Trophoblast cell (in vitro differentiated cells and primary cell): Measurements from ENCODE around the gene OGFOD1.

Experiments used
- DNase-seq, 2 donors: peaks; one replicate each; pipeline ENCODE4 v3.0.0-alpha.2; 2016
- H2AFZ ChIP-seq: 2 replicates; pipeline ENCODE4 v1.6.1; 2013; ENCODE audit warnings: low read length, moderate library complexity, mild to moderate bottlenecking; ENCODE audit not compliant: insufficient read depth, poor library complexity
- H2AK5ac ChIP-seq: 2 replicates; pipeline ENCODE4 v1.6.1; 2013; ENCODE audit warnings: mild to moderate bottlenecking, low read length
- H2BK120ac ChIP-seq: 2 replicates; pipeline ENCODE4 v1.6.1; 2013; ENCODE audit warnings: low read length, mild to moderate bottlenecking, moderate library complexity; ENCODE audit not compliant: insufficient read depth, poor library complexity
- H2BK12ac ChIP-seq: 2 replicates; pipeline ENCODE4 v1.6.1; 2013; ENCODE audit warnings: mild to moderate bottlenecking, low read length, moderate library complexity
- H2BK5ac ChIP-seq: 2 replicates; pipeline ENCODE4 v1.6.1; 2013; ENCODE audit warnings: low read length, low read depth, moderate library complexity, mild to moderate bottlenecking; ENCODE audit not compliant: poor library complexity
- H3K14ac ChIP-seq: 2 replicates; pipeline ENCODE4 v1.6.1; 2013; ENCODE audit warnings: mild to moderate bottlenecking, low read length
- H3K18ac ChIP-seq: 2 replicates; pipeline ENCODE4 v1.6.1; 2013; ENCODE audit warnings: mild to moderate bottlenecking, low read length
- H3K23ac ChIP-seq: 2 replicates; pipeline ENCODE4 v1.6.1; 2013; ENCODE audit warnings: low read length
- H3K27ac ChIP-seq: 2 replicates; pipeline ENCODE4 v1.5.1; 2013; ENCODE audit warnings: low read depth, mild to moderate bottlenecking, inconsistent platforms, low read length, moderate library complexity
- H3K27me3 ChIP-seq: 2 replicates; pipeline ENCODE4 v1.6.1; 2013; ENCODE audit warnings: inconsistent platforms, mild to moderate bottlenecking, low read length, moderate library complexity; ENCODE audit not compliant: insufficient read depth
- H3K36me3 ChIP-seq, 2 experiments: 1 replicate in 1 of 2; 2 replicates in 1 of 2; pipeline ENCODE4 v1.6.1; 2013; ENCODE audit warnings: low read length in 2 of 2, mild to moderate bottlenecking in 2 of 2, moderate library complexity in 1 of 2; ENCODE audit not compliant: insufficient read depth in 2 of 2, control insufficient read depth in 1 of 2
- H3K4ac ChIP-seq: 2 replicates; pipeline ENCODE4 v1.6.1; 2013; ENCODE audit warnings: low read depth, mild to moderate bottlenecking, low read length, moderate library complexity
- H3K4me1 ChIP-seq, 2 experiments: 1 replicate in 1 of 2; 2 replicates in 1 of 2; pipeline ENCODE4 v1.6.1; 2013; ENCODE audit warnings: low read length in 2 of 2, mild to moderate bottlenecking in 2 of 2, moderate library complexity in 1 of 2; ENCODE audit not compliant: insufficient read depth in 2 of 2, control insufficient read depth in 1 of 2
- H3K4me2 ChIP-seq: 2 replicates; pipeline ENCODE4 v1.6.1; 2013; ENCODE audit warnings: inconsistent platforms, mild to moderate bottlenecking, low read length, moderate library complexity
- H3K4me3 ChIP-seq: 2 replicates; pipeline ENCODE4 v1.5.1; 2013; ENCODE audit warnings: mild to moderate bottlenecking, low read depth, low read length, inconsistent platforms
- H3K79me1 ChIP-seq: one replicate; pipeline ENCODE4 v1.6.1; 2013; ENCODE audit warnings: low read length
- H3K79me2 ChIP-seq: 2 replicates; pipeline ENCODE4 v1.6.1; 2013; ENCODE audit warnings: low read length, mild to moderate bottlenecking; ENCODE audit not compliant: control insufficient read depth, insufficient read depth, poor library complexity
- H3K9ac ChIP-seq: 2 replicates; pipeline ENCODE4 v1.6.1; 2013; ENCODE audit warnings: mild to moderate bottlenecking, low read length
- H3K9me3 ChIP-seq: 2 replicates; pipeline ENCODE4 v1.6.1; 2013; ENCODE audit warnings: low read depth, mild to moderate bottlenecking, control low read depth, inconsistent platforms, low read length; ENCODE audit not compliant: insufficient read depth
- H4K12ac ChIP-seq: 2 replicates; pipeline ENCODE4 v1.6.1; 2013; ENCODE audit warnings: low read depth, mild to moderate bottlenecking, low read length, moderate library complexity
- H4K8ac ChIP-seq: 2 replicates; pipeline ENCODE4 v1.6.1; 2013; ENCODE audit warnings: low read depth, mild to moderate bottlenecking, low read length, moderate library complexity
- H4K91ac ChIP-seq: one replicate; pipeline ENCODE4 v1.6.1; 2013; ENCODE audit warnings: low read depth, mild to moderate bottlenecking, low read length, moderate library complexity
- WGBS: extraction: QIAGEN DNeasy Blood & Tissue Kit; methylation state at CpG from one replicate; pipeline ENCODE4 v1.1.7; 2013; ENCODE audit warnings: missing lambda C conversion rate; ENCODE audit not compliant: insufficient read length, insufficient coverage; ENCODE audit errors: extremely low coverage; 5-methylcytosine and 5-hydroxymethylcytosine counted together

Gene OGFOD1

GRCh38 chr16:56428091-56428490 lies 23.3 kb upstream of the OGFOD1 start:
- Histone ChIP-seq H3K18ac (no peak overlapping the region), H3K79me2 (peaks cover 5% of the 10 kb centered on the region), H3K9me3 (no peaks in the 10 kb centered on the region), H4K12ac (no peak overlapping the region), H3K79me1 (peaks cover 4% of the 10 kb centered on the region), H2BK120ac (no peak overlapping the region), H3K4me2 (no peak overlapping the region), H2BK12ac (no peak overlapping the region), H3K36me3 (peaks cover 2 to 4% of the 10 kb centered on the region in 2 experiments), H3K14ac (no peak overlapping the region), H3K27ac (no peak overlapping the region), H3K4me1 (peaks cover 0 to 3% of the 10 kb centered on the region in 2 experiments), H2AK5ac (no peak overlapping the region), H3K9ac (no peak overlapping the region), H3K4ac (no peak overlapping the region), H4K8ac (no peak overlapping the region), H4K91ac (no peak overlapping the region), H3K27me3 (no peaks in the 10 kb centered on the region), H2BK5ac (no peak overlapping the region), H2AFZ (no peak overlapping the region), H3K23ac (no peak overlapping the region), H3K4me3 (no peak overlapping the region)
- DNase-seq: peak; percentile 81 to 93
- no CpG with 5 or more reads among the region's 1 CpG for WGBS

- no peak overlapping the region for H2AFZ ChIP-seq
Measured at GRCh38 chr16:56436258-56436657, 15.1 kb upstream of the OGFOD1 start.

GRCh38 chr16:56438038-56438437 lies 13.3 kb upstream of the OGFOD1 start:
- no peak overlapping the region for H2AFZ ChIP-seq
- H3K18ac ChIP-seq: no peak overlapping the region

More at GRCh38 chr16:56436258-56436657, 15.1 kb upstream of the OGFOD1 start:
- Histone ChIP-seq H3K9me3 (no peaks in the 10 kb centered on the region), H3K4ac (no peak overlapping the region), H2BK5ac (no peak overlapping the region), H3K36me3 (peaks cover 13 to 17% of the 10 kb centered on the region in 2 experiments), H3K79me1 (no peaks in the 10 kb centered on the region), H2AK5ac (no peak overlapping the region), H3K23ac (no peak overlapping the region), H3K4me2 (no peak overlapping the region), H3K4me1 (no peaks in the 10 kb centered on the region), H4K8ac (no peak overlapping the region), H4K12ac (no peak overlapping the region), H4K91ac (no peak overlapping the region), H3K27ac (no peak overlapping the region), H3K27me3 (no peaks in the 10 kb centered on the region), H3K9ac (no peak overlapping the region), H3K14ac (no peak overlapping the region), H3K4me3 (no peak overlapping the region), H2BK120ac (no peak overlapping the region), H3K79me2 (no peaks in the 10 kb centered on the region), H2BK12ac (no peak overlapping the region), H3K18ac (no peak overlapping the region)
- no peak for DNase-seq

GRCh38 chr16:56447286-56447685 lies 4.1 kb upstream of the OGFOD1 start:
- no CpG with 5 or more reads among the region's 2 CpGs for WGBS
- no peak for DNase-seq
- no peak overlapping the region for H2AFZ ChIP-seq
- no peak overlapping the region for H3K14ac ChIP-seq
- no peak overlapping the region for H3K4me3 ChIP-seq
- H3K79me1 ChIP-seq: peaks cover 4% of the 10 kb centered on the region
- H4K91ac ChIP-seq: no peak overlapping the region
- H3K27me3 ChIP-seq: no peaks in the 10 kb centered on the region
- H2BK12ac ChIP-seq: no peak overlapping the region
- H3K36me3 ChIP-seq: peaks cover 4 to 10% of the 10 kb centered on the region in 2 experiments
- no peak overlapping the region for H2BK120ac ChIP-seq
- no peak overlapping the region for H3K4ac ChIP-seq
- peaks cover 9% of the 10 kb centered on the region for H3K79me2 ChIP-seq
- no peak overlapping the region for H3K18ac ChIP-seq
- no peak overlapping the region for H3K23ac ChIP-seq
- H3K4me1 ChIP-seq: peaks cover 7 to 8% of the 10 kb centered on the region in 2 experiments
- H4K12ac ChIP-seq: no peak overlapping the region
- no peak overlapping the region for H2BK5ac ChIP-seq
- no peak overlapping the region for H4K8ac ChIP-seq
- H3K9ac ChIP-seq: no peak overlapping the region
- H2AK5ac ChIP-seq: no peak overlapping the region
- H3K9me3 ChIP-seq: no peaks in the 10 kb centered on the region
- H3K4me2 ChIP-seq: no peak overlapping the region
- H3K27ac ChIP-seq: no peak overlapping the region

More at GRCh38 chr16:56438038-56438437, 13.3 kb upstream of the OGFOD1 start:
- Histone ChIP-seq H3K9ac (no peak overlapping the region), H3K4me3 (no peak overlapping the region), H2BK12ac (no peak overlapping the region), H3K79me1 (no peaks in the 10 kb centered on the region), H2BK120ac (no peak overlapping the region), H3K4me2 (no peak overlapping the region), H4K91ac (no peak overlapping the region), H3K9me3 (no peaks in the 10 kb centered on the region), H3K79me2 (no peaks in the 10 kb centered on the region), H3K27me3 (no peaks in the 10 kb centered on the region), H3K4ac (no peak overlapping the region), H2AK5ac (no peak overlapping the region), H3K4me1 (no peaks in the 10 kb centered on the region), H3K27ac (no peak overlapping the region), H4K12ac (no peak overlapping the region), H4K8ac (no peak overlapping the region), H2BK5ac (no peak overlapping the region), H3K23ac (no peak overlapping the region), H3K36me3 (peaks cover 16 to 20% of the 10 kb centered on the region in 2 experiments), H3K14ac (no peak overlapping the region)
- no peak for DNase-seq
- no CpG with 5 or more reads among the region's 1 CpG for WGBS
